GM23338 (cell line): ENCODE measurements around the gene KYNU. TPM values are rescaled to one million over a fixed set of nuclear protein-coding genes. Genes with fewer than 3 reads are reported as not detected.

ENCODE experiments used
- ATAC-seq: fragments of 200-7000 bp; cut with Tn5 transposase; 3 replicates; pipeline ENCODE4 v1.9.1; 2020
- DNase-seq: peaks from one replicate; pipeline ENCODE4 v3.0.0-alpha.2; 2015; ENCODE audit warnings: low spot score
- H2AFZ ChIP-seq: fragments of 200-600 bp; sonication (generic); 2 replicates; pipeline ENCODE4 v1.8.0; 2016; ENCODE audit warnings: antibody characterized with exemption, mild to moderate bottlenecking, moderate library complexity
- H3F3A ChIP-seq: fragments of 200-600 bp; sonication (generic); replicated peaks from 2 replicates; pipeline ENCODE4 v1.8.0; 2017; ENCODE audit warnings: antibody characterized with exemption, mixed run types, low read depth
- H3K27ac ChIP-seq: fragments of 200-600 bp; sonication (generic); 2 replicates; pipeline ENCODE4 v1.6.1; 2016; ENCODE audit warnings: low read depth
- H3K27me3 ChIP-seq: fragments of 200-600 bp; sonication (generic); 2 replicates; pipeline ENCODE4 v1.8.0; 2016; ENCODE audit warnings: mild to moderate bottlenecking, mixed run types, moderate library complexity; ENCODE audit not compliant: insufficient read depth
- H3K36me3 ChIP-seq: fragments of 200-600 bp; sonication (generic); 2 replicates; pipeline ENCODE4 v1.8.0; 2016; ENCODE audit warnings: mild to moderate bottlenecking; ENCODE audit not compliant: insufficient read depth
- H3K4me1 ChIP-seq: fragments of 200-600 bp; sonication (generic); 2 replicates; pipeline ENCODE4 v1.8.0; 2016; ENCODE audit warnings: mild to moderate bottlenecking, moderate library complexity; ENCODE audit not compliant: insufficient read depth
- H3K4me2 ChIP-seq: fragments of 200-600 bp; sonication (generic); 2 replicates; pipeline ENCODE4 v1.7.1; 2017; ENCODE audit warnings: mixed run types
- H3K4me3 ChIP-seq: fragments of 200-600 bp; sonication (generic); 2 replicates; pipeline ENCODE4 v1.6.1; 2016; ENCODE audit warnings: mixed run types
- H3K79me2 ChIP-seq: fragments of 200-600 bp; sonication (generic); replicated peaks from 2 replicates; pipeline ENCODE4 v1.8.0; 2017; ENCODE audit warnings: mild to moderate bottlenecking; ENCODE audit not compliant: insufficient read depth
- H3K9me2 ChIP-seq: fragments of 200-600 bp; sonication (generic); 2 replicates; pipeline ENCODE4 v1.8.0; 2017; ENCODE audit not compliant: insufficient read depth
- H4K20me1 ChIP-seq: fragments of 200-600 bp; sonication (generic); replicated peaks from 2 replicates; pipeline ENCODE4 v1.8.0; 2017; ENCODE audit warnings: mild to moderate bottlenecking; ENCODE audit not compliant: insufficient read depth
- H3K27ac Mint-ChIP-seq: 2 replicates; pipeline ENCODE4 v1.8.0; 2020; ENCODE audit warnings: inconsistent platforms, mild to moderate bottlenecking, moderate library complexity, mixed read lengths
- H3K27me3 Mint-ChIP-seq: 3 replicates; pipeline ENCODE4 v1.8.0; 2022; ENCODE audit warnings: low read depth, mild to moderate bottlenecking, moderate library complexity, mixed read lengths, inconsistent platforms; ENCODE audit not compliant: insufficient read depth, poor library complexity
- H3K36me3 Mint-ChIP-seq: 3 replicates; pipeline ENCODE4 v1.8.0; 2021; ENCODE audit warnings: low read depth, mild to moderate bottlenecking, inconsistent platforms, moderate library complexity, mixed read lengths
- H3K4me1 Mint-ChIP-seq: 3 replicates; pipeline ENCODE4 v1.8.0; 2020; ENCODE audit warnings: mild to moderate bottlenecking, inconsistent platforms, mixed read lengths
- H3K4me3 Mint-ChIP-seq: 3 replicates; pipeline ENCODE4 v1.8.0; 2021; ENCODE audit warnings: moderate library complexity, mild to moderate bottlenecking, inconsistent platforms, mixed read lengths
- H3K9me3 Mint-ChIP-seq: 3 replicates; pipeline ENCODE4 v1.8.0; 2020; ENCODE audit warnings: moderate library complexity, mild to moderate bottlenecking, inconsistent platforms, mixed read lengths
- CREB1 ChIP-seq: fragments of 250-450 bp; sonication (Bioruptor Pico); IDR thresholded peaks from 2 replicates; pipeline ENCODE4 v1.5.0; 2020; ENCODE audit warnings: low read depth, mild to moderate bottlenecking, moderate library complexity
- EZH2 ChIP-seq: fragments of 200-600 bp; sonication (generic); IDR thresholded peaks from one replicate; pipeline ENCODE4 v1.8.0; 2017; ENCODE audit warnings: antibody characterized with exemption, mild to moderate bottlenecking, low read depth; ENCODE audit not compliant: unreplicated experiment
- EZH2phosphoT487 ChIP-seq: fragments of 200-600 bp; sonication (generic); IDR thresholded peaks from one replicate; pipeline ENCODE4 v1.8.1; 2018; ENCODE audit warnings: antibody characterized with exemption; ENCODE audit not compliant: unreplicated experiment
- JUNB ChIP-seq: IDR thresholded peaks from one replicate; pipeline ENCODE4 v1.6.1; 2016; ENCODE audit warnings: antibody characterized with exemption; ENCODE audit not compliant: unreplicated experiment
- NANOG ChIP-seq: IDR thresholded peaks from 2 replicates; pipeline ENCODE4 v1.6.1; 2016; ENCODE audit warnings: antibody characterized with exemption, borderline replicate concordance
- POLR2AphosphoS5 ChIP-seq: IDR thresholded peaks from 2 replicates; pipeline ENCODE4 v1.6.1; 2016; ENCODE audit warnings: antibody characterized with exemption, low read depth
- STAT1 ChIP-seq: IDR thresholded peaks from one replicate; pipeline ENCODE4 v1.6.1; 2016; ENCODE audit warnings: antibody characterized with exemption; ENCODE audit not compliant: unreplicated experiment
- ZNF114 ChIP-seq: fragments of 250-450 bp; sonication (Bioruptor Pico); IDR thresholded peaks from 2 replicates; pipeline ENCODE4 v1.5.0; 2020; ENCODE audit warnings: mild to moderate bottlenecking, moderate library complexity
- ZNF331 ChIP-seq: fragments of 250-450 bp; sonication (Bioruptor Pico); IDR thresholded peaks from 2 replicates; pipeline ENCODE4 v1.5.0; 2020; ENCODE audit warnings: low read depth, mild to moderate bottlenecking, moderate library complexity
- polyA plus RNA-seq: library from polyadenylated mRNA; unstranded; fragments of >200 nt; fragmentation: Nextera tagmentation; extraction: Ambion mirVana; gene quantifications from 2 replicates; pipeline ENCODE4 v1.2.1, GENCODE V29; 2016
- total RNA-seq: library from RNA; depleted of rRNA; stranded (reverse); fragments of >200 nt; shearing (Covaris generic); gene quantifications from 2 replicates; pipeline ENCODE4 v1.2.3, GENCODE V29; 2014
- TF ChIP-seq, protein P1 (sequence below): IDR thresholded peaks from 2 replicates; pipeline ENCODE4 v1.6.1; 2016; ENCODE audit warnings: antibody characterized with exemption
- TF ChIP-seq, protein P2 (sequence below): fragments of 250-450 bp; sonication (Bioruptor Pico); IDR thresholded peaks from 2 replicates; pipeline ENCODE4 v1.5.0; 2020; ENCODE audit warnings: mild to moderate bottlenecking, moderate library complexity
- TF ChIP-seq, protein P3 (sequence below): IDR thresholded peaks from one replicate; pipeline ENCODE4 v1.6.1; 2018; ENCODE audit warnings: antibody characterized with exemption; ENCODE audit not compliant: unreplicated experiment
- TF ChIP-seq, protein P4 (sequence below), 2 experiments: fragments of 200-600 bp in 1 of 2; sonication (generic) in 1 of 2; conservative IDR thresholded peaks; 2 replicates each; pipeline versions ENCODE4 v1.5.1 to v1.6.1; 2016 to 2017; ENCODE audit warnings: antibody characterized with exemption in 2 of 2, low read depth in 2 of 2, mild to moderate bottlenecking in 2 of 2, moderate library complexity in 1 of 2

KYNU gene
- total and polyA plus RNA-seq, 2 experiments from 2014 or later, result 0.03 to 0.21 TPM

DNA sequence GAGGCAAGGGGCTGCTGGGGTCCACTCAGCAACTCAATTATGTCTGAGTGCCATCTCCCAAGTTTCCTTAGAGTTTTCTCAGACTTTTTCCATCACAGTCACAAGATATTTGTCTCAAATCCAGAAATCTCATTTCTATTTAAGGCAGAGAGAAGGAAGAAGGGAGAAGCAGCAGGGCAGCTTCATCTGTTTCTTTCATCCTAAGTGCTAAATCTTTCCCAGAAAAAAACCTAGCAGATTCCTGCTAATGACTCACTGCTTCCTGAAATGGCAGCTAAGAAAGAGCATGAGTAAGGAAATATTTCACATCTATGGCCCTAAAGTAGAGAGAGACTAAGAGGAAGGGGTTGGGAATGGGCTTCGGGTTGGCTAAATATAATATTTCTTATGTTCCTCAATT lies 88.0 kb downstream of the KYNU start:
- Mint-ChIP-seq H3K4me3 (no peak overlapping the region), H3K27me3 (no peaks in the 10 kb centered on the region), H3K36me3 (peaks cover 18% of the 10 kb centered on the region; the same call in 2 of the 3 replicates), H3K9me3 (peaks cover 18% of the 10 kb centered on the region), H3K4me1 (no peaks in the 10 kb centered on the region), H3K27ac (no peak overlapping the region)
- no peak overlapping the region for H3K27ac ChIP-seq
- H3K4me1 ChIP-seq, result no peaks in the 10 kb centered on the region
- no peak for DNase-seq
- no peak for ATAC-seq
- no peaks in the 10 kb centered on the region for H3K27me3 ChIP-seq
- no peaks in the 10 kb centered on the region for H3F3A ChIP-seq
- no peak for TF ChIP-seq ZNF331 (CRISPR knock-in tag)
- no peak for TF ChIP-seq JUNB
- TF ChIP-seq ZNF114 (CRISPR knock-in tag), result no peak
- TF ChIP-seq, protein P1, sequence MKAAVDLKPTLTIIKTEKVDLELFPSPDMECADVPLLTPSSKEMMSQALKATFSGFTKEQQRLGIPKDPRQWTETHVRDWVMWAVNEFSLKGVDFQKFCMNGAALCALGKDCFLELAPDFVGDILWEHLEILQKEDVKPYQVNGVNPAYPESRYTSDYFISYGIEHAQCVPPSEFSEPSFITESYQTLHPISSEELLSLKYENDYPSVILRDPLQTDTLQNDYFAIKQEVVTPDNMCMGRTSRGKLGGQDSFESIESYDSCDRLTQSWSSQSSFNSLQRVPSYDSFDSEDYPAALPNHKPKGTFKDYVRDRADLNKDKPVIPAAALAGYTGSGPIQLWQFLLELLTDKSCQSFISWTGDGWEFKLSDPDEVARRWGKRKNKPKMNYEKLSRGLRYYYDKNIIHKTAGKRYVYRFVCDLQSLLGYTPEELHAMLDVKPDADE, result no peak
- TF ChIP-seq, protein P2, sequence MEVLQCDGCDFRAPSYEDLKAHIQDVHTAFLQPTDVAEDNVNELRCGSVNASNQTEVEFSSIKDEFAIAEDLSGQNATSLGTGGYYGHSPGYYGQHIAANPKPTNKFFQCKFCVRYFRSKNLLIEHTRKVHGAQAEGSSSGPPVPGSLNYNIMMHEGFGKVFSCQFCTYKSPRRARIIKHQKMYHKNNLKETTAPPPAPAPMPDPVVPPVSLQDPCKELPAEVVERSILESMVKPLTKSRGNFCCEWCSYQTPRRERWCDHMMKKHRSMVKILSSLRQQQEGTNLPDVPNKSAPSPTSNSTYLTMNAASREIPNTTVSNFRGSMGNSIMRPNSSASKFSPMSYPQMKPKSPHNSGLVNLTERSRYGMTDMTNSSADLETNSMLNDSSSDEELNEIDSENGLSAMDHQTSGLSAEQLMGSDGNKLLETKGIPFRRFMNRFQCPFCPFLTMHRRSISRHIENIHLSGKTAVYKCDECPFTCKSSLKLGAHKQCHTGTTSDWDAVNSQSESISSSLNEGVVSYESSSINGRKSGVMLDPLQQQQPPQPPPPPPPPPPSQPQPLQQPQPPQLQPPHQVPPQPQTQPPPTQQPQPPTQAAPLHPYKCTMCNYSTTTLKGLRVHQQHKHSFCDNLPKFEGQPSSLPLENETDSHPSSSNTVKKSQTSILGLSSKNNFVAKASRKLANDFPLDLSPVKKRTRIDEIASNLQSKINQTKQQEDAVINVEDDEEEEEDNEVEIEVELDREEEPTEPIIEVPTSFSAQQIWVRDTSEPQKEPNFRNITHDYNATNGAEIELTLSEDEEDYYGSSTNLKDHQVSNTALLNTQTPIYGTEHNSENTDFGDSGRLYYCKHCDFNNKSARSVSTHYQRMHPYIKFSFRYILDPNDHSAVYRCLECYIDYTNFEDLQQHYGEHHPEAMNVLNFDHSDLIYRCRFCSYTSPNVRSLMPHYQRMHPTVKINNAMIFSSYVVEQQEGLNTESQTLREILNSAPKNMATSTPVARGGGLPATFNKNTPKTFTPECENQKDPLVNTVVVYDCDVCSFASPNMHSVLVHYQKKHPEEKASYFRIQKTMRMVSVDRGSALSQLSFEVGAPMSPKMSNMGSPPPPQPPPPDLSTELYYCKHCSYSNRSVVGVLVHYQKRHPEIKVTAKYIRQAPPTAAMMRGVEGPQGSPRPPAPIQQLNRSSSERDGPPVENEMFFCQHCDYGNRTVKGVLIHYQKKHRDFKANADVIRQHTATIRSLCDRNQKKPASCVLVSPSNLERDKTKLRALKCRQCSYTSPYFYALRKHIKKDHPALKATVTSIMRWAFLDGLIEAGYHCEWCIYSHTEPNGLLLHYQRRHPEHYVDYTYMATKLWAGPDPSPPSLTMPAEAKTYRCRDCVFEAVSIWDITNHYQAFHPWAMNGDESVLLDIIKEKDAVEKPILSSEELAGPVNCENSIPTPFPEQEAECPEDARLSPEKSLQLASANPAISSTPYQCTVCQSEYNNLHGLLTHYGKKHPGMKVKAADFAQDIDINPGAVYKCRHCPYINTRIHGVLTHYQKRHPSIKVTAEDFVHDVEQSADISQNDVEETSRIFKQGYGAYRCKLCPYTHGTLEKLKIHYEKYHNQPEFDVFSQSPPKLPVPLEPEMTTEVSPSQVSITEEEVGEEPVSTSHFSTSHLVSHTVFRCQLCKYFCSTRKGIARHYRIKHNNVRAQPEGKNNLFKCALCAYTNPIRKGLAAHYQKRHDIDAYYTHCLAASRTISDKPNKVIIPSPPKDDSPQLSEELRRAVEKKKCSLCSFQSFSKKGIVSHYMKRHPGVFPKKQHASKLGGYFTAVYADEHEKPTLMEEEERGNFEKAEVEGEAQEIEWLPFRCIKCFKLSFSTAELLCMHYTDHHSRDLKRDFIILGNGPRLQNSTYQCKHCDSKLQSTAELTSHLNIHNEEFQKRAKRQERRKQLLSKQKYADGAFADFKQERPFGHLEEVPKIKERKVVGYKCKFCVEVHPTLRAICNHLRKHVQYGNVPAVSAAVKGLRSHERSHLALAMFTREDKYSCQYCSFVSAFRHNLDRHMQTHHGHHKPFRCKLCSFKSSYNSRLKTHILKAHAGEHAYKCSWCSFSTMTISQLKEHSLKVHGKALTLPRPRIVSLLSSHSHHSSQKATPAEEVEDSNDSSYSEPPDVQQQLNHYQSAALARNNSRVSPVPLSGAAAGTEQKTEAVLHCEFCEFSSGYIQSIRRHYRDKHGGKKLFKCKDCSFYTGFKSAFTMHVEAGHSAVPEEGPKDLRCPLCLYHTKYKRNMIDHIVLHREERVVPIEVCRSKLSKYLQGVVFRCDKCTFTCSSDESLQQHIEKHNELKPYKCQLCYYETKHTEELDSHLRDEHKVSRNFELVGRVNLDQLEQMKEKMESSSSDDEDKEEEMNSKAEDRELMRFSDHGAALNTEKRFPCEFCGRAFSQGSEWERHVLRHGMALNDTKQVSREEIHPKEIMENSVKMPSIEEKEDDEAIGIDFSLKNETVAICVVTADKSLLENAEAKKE (CRISPR knock-in tag), result no peak
- TF ChIP-seq CREB1, result no peak
- TF ChIP-seq, protein P3, sequence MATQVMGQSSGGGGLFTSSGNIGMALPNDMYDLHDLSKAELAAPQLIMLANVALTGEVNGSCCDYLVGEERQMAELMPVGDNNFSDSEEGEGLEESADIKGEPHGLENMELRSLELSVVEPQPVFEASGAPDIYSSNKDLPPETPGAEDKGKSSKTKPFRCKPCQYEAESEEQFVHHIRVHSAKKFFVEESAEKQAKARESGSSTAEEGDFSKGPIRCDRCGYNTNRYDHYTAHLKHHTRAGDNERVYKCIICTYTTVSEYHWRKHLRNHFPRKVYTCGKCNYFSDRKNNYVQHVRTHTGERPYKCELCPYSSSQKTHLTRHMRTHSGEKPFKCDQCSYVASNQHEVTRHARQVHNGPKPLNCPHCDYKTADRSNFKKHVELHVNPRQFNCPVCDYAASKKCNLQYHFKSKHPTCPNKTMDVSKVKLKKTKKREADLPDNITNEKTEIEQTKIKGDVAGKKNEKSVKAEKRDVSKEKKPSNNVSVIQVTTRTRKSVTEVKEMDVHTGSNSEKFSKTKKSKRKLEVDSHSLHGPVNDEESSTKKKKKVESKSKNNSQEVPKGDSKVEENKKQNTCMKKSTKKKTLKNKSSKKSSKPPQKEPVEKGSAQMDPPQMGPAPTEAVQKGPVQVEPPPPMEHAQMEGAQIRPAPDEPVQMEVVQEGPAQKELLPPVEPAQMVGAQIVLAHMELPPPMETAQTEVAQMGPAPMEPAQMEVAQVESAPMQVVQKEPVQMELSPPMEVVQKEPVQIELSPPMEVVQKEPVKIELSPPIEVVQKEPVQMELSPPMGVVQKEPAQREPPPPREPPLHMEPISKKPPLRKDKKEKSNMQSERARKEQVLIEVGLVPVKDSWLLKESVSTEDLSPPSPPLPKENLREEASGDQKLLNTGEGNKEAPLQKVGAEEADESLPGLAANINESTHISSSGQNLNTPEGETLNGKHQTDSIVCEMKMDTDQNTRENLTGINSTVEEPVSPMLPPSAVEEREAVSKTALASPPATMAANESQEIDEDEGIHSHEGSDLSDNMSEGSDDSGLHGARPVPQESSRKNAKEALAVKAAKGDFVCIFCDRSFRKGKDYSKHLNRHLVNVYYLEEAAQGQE, result no peak
- TF ChIP-seq, protein P4, sequence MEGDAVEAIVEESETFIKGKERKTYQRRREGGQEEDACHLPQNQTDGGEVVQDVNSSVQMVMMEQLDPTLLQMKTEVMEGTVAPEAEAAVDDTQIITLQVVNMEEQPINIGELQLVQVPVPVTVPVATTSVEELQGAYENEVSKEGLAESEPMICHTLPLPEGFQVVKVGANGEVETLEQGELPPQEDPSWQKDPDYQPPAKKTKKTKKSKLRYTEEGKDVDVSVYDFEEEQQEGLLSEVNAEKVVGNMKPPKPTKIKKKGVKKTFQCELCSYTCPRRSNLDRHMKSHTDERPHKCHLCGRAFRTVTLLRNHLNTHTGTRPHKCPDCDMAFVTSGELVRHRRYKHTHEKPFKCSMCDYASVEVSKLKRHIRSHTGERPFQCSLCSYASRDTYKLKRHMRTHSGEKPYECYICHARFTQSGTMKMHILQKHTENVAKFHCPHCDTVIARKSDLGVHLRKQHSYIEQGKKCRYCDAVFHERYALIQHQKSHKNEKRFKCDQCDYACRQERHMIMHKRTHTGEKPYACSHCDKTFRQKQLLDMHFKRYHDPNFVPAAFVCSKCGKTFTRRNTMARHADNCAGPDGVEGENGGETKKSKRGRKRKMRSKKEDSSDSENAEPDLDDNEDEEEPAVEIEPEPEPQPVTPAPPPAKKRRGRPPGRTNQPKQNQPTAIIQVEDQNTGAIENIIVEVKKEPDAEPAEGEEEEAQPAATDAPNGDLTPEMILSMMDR (conservative IDR thresholded peaks at IDR 0.05; ENCODE audit: low read depth in 2 of 2), result no peak
- no peak for TF ChIP-seq NANOG
- no peak for TF ChIP-seq EZH2
- no peak for TF ChIP-seq EZH2phosphoT487
- TF ChIP-seq POLR2AphosphoS5, result no peak
- no peak for TF ChIP-seq STAT1
- no peak overlapping the region for H3K4me2 ChIP-seq
- H3K79me2 ChIP-seq, result no peaks in the 10 kb centered on the region
- H3K36me3 ChIP-seq, result no peaks in the 10 kb centered on the region
- H4K20me1 ChIP-seq, result no peaks in the 10 kb centered on the region
- no peak overlapping the region for H2AFZ ChIP-seq
- H3K4me3 ChIP-seq, result no peak overlapping the region
- H3K9me2 ChIP-seq, result peaks cover 3% of the 10 kb centered on the region; the same call in 1 of the 2 replicates
